HG03060 (cell line): Measurements from ENCODE around the gene SPPL3.
"Not testable (repeated sequence)": the region's sequence is repeated elsewhere in the genome, so short reads cannot be mapped to it uniquely, and the experiment has no call there.

Source experiments
- ATAC-seq: cut with Tn5 transposase; IDR thresholded peaks from one replicate; pipeline ENCODE4 v1.9.1; 2021; ENCODE audit warnings: low read depth, moderate number of reproducible peaks; ENCODE audit not compliant: unreplicated experiment

The SPPL3 gene

DNA sequence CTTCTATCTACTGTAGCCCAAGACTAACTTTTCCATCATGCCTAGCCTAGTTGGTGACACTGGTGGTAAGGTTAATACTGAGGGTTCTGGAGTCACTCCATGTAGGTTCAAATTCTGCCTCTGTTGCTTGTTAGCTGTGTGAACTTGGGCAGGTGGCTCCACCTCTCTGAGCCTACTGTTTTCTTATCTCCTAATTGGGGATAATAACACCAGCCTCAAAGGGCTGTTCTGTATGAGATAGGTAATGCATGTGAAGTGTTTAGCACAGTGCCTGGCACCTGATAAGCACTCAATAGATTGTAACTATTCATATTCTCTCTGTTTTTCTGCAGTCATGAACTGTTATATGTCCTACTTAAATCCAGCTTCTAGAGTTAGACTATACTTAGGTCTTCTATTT lies 17.5 kb upstream of the SPPL3 start:
- no peak for ATAC-seq

DNA sequence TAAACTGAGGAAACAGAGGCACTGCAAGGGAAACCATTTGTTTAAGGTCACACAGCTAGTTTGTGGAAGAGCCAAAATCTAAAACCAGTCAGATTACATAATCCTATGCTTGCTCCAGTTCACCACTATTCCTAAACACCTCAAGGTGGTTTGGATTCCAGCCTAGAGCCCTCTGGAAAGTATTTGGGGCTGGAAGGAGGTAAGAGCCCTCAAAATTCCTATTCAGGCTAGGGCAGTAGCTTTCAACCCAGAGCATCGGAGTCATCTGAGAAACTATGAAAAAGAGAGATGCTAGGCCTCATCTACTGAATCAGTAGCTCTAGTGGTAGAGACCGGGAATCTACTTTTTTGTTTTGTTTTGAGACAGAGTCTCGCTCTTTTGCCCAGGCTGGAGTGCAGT lies 16.0 kb upstream of the SPPL3 start:
- no peak for ATAC-seq

DNA sequence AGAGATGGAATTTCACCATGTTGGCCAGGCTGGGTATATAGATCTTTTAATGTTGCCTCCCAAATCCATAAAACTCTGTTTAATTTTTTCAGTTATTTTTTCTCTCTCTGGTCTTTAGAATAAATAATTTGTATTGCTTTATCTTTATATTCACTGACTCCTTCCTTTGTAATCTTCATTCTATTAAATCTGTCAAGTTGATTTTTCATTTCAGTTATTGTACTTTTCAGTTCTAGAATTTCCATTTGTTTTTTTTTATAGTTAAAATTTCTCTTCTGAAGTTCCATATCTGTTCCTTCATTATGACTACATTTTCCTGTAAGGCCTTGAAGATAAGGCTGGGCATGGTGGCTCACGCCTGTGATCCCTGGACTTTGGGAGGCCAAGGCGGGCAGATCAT lies 13.6 kb upstream of the SPPL3 start:
- no peak for ATAC-seq

DNA sequence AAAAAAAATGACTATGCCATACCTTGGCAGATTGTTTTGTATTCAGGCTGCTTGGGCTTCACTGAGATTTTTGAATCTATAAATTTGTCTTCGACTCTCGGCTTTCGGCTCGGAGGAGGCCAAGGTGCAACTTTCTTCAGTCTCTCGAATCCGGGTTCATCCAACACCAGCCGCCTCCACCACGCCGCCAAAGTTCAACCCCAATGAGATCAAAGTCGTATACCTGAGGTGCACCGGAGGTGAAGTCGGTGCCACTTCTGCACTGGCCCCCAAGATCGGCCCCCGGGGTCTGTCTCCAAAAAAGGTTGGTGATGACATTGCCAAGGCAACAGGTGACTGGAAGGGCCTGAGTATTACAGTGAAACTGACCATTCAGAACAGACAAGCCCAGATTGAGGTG lies 12.4 kb upstream of the SPPL3 start:
- no peak for ATAC-seq

DNA sequence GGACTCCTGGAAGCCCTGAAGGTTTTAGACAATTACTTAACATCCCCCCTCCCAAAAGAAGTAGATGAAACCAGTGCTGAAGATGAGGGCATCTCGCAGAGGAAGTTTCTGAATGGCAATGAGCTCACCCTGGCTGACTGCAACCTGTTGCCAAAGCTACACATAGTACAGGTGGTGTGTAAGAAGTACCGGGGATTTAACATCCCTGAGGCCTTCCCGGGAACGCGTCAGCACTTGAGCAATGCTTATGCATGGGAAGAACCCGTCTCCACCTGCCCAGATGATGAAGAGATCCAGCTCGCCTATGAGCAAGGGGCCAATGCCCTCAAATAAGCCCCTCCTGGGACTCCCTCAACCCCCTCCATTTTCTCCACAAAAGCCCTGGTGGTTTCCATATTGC lies 10.6 kb upstream of the SPPL3 start:
- ATAC-seq: no peak

DNA sequence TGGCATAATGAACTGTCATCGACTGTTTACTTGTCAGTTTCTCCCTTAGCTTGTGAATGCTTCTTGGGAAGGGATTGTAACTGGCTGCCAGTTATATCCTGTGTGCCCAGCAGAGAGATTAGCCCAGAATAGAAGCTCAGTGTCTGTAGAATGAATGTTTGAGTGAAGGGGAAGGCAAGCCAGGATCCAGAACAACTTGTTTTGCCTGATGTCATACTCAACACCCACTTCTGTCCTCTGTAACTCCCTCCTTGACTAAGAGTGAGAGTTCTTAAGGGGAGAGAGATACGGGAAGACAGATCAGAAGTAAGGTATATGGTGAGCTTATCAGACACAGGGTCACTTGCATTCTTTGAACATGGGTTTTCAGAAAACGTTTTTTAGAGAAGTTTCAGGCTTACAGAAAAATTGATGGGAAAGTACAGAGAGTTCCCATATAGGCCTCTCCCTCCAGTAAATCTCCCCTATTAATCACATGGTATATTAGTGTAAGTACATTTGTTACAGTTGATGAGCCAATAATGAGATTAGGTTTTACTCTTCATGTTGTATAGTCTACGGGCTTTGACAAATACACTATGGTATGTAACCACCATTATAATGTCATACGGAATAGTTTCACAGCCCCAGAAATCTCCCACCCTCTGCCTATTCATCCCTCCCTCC lies 5.6 kb upstream of the SPPL3 start:
- ATAC-seq: no peak

DNA sequence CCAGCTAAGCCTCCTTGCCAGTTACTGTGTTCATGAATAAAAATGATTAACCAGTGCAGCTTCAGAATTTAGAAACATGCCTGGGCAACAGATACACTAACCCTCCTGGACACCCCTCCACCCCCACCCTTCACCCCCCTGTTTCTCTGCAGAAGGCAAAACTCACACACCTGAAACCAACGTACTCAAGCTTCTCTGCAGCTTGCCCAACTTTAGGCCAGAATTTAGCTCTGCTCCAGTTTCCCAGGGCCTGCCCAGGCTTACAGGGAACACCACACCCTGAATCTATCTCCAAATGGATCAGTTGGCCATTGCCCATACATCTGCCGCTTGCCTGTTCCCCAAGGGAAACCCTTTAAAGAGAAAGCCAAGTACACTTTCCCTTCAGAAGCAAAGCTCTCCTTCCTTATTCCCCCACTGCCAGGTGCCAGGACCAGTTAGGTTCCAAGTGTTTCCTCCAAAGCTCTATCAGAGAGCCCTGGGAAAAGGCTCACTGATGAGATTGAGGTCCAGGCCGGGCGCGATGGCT lies 1.8 kb upstream of the SPPL3 start:
- no peak for ATAC-seq

DNA sequence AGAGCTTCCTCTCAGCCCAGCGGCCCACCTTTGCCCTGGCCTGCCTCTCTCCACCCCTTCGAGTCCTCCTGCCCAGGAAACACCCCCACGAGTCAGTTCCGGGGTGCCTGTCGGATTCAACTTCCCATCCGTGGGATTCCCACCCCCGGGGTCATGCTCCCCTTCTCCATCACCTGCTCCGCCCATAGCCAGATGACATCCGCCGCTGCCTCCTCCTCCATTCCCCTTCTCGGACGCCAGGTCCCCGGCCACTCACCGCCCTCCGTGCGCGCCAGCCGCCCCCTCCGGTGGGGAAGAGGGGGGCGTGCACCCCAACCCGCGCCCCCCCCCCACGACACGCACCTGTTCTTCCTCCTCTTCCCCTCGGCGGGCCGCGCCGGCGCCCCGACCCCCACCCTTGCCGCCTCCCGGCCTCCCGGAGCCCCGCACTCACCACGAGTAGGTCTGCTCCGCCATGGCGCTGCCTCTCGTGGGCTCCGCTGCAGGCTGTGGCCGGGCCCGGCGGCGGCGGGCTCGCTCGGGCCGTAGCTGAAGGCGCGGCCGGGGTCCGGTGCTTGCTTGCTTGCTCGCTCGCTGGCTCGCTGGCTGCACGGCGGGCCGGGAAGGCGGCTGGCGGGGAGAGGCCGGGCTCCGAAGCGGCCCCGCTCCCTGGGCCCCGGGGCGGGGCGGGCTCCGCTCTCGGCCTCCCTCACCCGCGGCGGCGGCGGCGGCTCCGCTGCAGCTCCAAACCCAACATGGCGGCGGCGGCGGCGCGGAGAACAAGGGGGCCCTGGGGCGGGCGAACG lies 554 bp downstream of the SPPL3 start:
- ATAC-seq: peak; percentile 21

DNA sequence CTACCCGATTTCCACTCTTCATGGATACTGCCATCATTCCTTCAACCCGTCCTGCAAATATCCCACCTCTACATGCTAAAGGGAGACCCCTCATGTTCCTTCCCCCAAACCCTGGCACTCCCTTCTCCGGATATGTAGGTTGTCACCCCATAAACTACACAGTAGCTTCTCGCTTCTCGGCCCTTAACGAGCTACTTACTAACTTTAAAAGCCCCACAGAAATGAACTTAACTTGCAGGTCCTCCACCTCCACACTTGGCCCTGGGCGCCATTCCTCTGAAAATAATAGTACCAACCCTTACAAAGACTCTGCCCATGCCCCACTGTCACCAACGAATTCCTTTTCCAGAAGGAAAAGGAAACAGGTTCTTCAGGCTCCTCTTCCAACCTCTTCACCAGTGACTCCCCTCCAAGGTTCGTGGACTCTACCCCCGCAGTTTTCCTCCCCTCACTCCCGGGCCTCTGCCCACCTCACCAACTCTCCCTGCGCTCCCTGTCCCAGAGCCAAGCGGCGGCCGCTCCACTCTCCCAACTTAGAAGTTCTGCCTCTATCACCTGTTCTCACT lies 1.2 kb downstream of the SPPL3 start:
- no peak for ATAC-seq

DNA sequence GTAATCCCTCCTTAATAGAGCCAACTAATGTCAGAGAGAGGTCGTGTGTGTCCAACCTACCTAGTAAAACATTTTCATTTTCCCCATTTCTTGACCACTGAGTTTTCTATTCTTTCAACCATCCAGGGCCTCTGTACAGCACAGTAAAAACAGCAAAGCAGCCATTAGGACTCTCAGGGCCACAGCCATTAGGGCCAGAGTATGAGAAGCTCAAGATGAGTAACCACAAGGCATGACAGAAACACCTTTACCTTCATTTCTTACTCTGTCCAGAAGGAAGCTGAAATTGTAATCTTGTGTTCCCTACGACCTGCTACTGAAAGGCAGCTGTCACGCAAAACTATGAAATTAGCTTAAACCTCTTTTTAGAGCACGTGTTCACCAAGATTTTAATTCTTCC lies 2.3 kb downstream of the SPPL3 start:
- ATAC-seq: no peak

DNA sequence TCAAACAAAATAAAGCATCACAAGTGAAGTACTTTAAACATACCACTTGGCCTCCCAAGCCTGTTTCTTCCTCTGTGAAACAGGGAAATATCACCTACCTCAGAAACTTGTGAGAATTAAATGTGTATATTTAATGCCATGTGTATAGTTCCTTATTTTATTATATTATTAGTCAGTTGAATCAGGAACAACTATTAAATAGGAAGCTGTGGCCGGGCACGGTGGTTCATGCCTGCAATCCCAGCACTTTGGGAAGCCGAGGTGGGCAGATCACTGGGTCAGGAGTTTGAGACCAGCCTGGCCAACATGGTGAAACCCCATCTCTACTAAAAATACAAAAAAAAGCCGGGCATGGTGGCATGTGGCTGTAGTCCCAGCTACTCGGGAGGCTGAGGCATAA lies 3.1 kb downstream of the SPPL3 start:
- ATAC-seq: not testable (repeated sequence)

DNA sequence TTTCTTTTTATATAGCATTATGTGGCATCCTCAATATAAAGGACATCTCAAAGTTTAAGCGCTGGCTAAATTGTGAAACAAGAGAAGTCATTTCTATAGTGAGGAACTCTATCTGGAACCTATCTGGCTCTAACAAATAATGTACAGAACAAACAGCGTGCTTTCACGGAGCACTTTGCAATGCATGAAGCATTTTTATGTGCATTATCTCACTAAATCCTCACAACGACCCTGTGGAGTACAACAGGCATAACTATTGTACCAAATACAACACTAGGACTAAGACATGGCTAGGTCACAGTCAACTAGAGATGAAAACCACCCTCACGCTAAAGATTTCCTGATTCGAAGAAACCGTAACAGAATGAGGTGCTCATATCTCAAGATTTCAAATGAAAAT lies 8.6 kb downstream of the SPPL3 start:
- no peak for ATAC-seq

DNA sequence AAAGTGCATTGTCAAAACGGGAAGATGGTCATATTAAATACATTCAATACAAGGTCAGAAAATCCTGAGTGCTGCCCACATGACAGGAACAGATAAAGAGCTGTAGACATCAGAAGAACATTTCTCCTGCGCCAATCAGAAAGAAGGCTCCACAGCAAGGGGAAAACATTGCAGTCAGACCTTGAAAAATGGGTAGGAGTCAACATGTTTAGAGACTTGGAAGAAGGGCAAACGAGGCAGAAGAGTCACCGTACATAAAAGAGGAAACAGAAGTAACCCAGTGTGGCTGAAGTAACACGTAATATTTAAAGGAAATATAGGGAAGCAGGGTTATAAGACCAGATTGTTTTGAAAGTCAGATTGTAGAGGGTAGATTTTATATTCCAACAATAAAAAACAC lies 11.9 kb downstream of the SPPL3 start:
- ATAC-seq: no peak

DNA sequence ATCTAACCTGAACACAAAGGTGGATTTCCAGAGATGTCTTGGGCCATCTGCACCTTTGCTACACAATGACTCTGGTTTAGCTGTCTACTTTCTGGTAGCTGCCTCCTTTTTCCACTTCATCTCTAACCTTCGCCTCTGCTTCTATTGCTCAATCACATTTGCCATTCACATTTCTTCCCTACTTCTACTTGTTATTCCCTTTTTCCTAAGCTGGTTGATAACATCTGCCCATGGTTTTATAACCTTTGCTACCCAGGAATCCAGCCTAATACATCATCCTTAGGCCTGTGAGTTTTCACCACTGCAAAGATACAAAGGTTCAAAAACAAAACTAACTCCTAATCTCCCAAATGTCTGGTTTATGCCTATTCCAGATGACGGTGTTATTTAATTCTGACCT lies 13.2 kb downstream of the SPPL3 start:
- no peak for ATAC-seq

DNA sequence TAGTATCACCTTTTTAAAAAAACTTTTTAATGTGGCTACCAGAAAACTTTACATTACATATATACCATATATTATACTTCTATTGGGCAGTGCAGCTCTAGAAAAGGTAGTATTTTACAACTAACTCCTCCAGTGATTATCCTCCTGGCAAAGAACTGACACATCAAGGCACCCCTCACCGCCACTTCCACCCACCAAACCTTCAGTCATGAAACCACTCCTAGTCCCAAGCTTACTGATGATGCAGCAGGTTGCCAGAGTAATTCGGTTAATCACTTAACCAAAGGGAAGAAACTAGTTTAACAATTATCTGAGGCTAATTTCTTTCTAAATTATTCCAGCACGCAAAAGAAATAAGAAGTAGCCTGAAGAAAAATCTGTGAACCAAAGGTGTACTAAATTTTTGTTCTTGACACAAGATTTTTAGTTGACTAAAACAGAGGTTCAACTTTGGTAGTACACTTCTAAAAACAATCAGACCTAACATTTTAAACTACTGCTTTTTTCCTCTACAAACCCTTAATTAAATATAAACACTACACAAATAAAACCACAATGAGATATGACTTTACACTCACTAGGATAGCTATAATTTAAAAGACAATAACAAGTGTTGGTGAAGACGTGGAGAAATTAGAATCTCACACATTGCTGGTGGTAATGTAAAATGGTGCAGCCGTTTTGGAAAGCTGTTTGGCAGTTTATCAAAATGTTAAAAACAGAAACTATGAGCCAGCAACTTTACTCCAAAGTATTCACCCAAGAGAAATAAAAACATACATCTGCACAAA lies 16.7 kb downstream of the SPPL3 start:
- ATAC-seq: no peak

DNA sequence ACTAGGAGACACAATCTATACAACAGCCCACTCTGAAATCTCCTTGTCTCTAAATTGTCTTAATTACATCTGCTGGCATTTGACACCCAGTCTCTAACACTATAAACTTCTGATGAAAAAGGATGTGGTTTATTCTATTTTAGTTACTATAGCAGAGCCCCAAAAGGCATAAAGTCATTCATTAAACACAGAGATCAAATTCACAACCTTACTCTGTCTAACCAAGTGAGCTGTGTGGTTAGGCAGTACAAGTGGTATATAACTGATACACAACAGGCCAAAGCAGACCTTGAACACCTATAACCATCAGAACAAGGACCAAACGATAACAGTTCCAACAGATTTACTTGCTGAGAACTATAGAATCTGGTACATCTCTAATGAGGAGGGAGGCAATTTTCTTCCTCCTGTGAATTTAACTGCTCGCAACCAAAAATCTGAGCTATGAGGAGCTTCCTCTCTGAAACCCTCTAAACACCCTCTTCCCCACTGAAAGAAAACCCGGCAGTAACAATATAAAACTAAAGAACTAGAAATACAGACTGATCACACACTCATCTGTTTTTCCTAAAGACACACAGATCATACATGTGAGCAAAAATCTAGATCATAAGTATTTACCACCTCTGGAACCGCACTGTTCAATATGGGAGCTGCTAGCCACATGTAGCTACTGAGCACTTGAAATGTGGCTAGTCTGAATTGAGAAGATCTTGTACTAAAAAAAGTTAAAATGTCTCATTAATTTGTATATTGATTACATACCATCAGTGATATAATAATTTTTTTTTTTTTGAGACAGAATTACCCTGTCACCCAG lies 17.7 kb downstream of the SPPL3 start:
- ATAC-seq: peak; percentile 61

DNA sequence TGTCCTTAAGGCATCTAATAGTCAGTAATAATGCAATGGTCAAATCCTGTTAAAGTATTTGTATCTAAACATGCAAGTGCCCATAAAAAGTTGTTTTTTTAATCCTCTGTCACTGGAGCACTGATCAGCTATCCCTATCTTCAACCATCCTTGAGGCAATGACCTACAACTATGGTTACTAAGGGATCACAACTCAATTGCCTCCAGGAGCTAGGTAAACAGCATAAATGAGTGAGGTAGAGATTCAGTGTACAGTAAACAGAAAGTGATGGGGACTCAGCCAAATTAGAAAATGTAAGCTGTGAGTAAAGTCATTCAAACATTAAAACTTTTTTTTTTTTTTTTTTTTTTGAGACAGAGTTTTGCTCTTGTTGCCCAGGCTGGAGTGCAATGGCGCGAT lies 18.6 kb downstream of the SPPL3 start:
- no peak for ATAC-seq

DNA sequence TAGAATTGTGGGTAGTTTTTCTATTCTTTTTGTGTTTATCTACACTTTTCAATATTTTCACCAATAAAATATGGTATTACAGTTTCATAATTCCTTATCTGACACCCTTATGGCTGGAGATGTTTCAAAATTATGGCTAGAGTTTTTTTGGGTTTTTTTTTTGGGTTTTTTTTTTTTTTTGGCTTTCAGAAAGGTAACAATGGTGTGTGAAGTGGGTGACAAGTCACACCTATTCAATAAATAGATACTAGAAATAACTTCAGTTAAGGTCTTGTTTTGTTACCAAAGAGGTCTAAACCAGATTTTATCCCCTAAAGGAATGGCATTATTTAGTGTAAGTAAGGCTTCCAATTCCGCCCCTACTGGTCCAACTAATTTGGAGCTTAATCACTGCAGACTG lies 19.5 kb downstream of the SPPL3 start:
- ATAC-seq: no peak

DNA sequence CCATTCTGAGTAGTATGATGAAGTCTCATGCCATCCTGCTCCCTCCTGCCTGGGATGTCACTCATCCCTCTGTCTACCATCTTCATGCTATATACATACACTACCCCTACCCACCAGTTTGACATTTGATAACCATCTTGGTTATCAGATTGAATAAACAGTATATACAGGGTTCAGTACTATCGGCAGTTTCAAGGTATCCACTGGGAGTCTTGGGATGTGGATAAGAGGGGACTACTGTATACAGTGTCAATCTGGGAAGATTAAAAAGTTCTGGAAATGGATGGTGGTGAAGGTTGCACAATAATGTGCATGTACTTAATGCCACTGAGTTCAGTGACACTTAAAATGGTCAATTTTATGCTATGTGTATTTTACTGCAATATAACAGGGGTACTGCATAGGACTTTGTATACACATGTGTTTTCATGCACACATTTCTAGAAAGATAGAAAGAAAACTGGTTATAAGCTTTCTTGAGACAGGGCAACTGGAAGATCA lies 22.1 kb downstream of the SPPL3 start:
- no peak for ATAC-seq

DNA sequence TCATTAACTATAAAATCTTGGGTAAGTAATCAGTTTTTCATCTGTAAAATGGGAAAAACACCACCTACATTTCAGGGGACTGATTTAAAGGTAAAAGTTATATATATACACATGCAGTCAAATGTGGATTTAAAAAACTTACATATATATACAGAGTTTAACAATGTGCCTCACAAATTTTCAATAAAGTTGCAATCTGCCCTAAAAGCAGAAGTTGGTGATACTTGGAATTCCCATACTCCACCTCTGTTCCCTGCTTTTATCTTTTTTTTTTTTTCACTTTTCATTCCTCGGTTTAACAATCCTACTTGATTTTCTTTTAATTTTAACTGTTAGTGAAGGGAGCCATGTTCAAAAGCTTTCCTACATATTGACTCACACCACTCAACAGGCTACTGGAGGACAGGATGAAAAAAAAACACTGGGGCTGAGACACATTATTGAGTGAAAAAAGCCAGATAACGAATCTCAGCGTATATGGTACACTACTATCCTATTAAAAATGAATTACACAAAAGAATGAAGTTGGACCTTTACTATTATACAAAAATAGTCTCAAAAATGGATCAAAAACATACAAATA lies 24.3 kb downstream of the SPPL3 start:
- ATAC-seq: no peak
